HTR-8/SVneo (cell line): Measurements from ENCODE around the gene DACH1.

Source experiments
- DNase-seq: peaks from one replicate; pipeline ENCODE4 v3.0.0; 2011; ENCODE audit warnings: low spot score, mixed read lengths; ENCODE audit not compliant: insufficient read length
- FAIRE-seq: peaks from 2 replicates; lab custom pipeline; 2011; peaks lifted over from hg19 to GRCh38; lab: Jason Lieb, UNC

DACH1 gene

DNA sequence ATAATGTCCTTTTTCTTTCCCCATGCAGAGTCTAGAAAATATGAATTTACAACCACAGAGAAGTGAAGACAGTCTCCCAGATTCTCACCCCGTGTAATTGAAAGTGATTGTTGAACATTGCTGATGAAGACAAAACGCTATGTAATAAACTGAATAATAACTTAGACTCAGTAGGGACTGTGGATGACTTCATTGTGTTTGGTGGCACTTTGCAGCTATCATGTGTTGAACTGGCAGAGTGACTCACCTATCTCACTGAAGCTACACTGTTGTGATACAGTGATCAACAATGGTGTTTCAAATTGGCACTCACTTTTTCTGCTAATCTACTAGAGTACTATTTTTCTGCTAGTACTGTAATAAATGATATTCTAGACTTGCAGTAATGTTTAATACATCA is 261.3 kb downstream of the DACH1 start:
- no peak for FAIRE-seq
- no peak for DNase-seq

DNA sequence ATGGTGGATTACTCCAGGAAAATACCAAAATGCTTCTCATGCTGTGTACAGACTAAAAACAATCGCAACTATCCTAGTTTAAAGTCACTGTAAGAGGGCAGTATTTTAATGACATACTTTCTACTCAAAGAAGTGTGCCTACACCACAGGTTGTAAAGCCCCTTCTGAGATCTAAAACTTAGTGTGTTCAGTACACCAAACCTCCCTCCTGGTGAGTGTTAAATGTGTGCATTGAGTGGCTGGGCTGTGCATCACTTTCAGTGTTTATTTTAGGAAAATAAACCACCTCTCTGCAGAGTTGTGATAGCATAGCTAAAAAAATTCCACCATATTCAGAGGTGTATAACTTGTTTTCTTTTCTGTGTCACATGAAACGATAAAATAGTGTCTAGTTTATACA is 263.7 kb downstream of the DACH1 start:
- DNase-seq (no peak), FAIRE-seq (no peak)

DNA sequence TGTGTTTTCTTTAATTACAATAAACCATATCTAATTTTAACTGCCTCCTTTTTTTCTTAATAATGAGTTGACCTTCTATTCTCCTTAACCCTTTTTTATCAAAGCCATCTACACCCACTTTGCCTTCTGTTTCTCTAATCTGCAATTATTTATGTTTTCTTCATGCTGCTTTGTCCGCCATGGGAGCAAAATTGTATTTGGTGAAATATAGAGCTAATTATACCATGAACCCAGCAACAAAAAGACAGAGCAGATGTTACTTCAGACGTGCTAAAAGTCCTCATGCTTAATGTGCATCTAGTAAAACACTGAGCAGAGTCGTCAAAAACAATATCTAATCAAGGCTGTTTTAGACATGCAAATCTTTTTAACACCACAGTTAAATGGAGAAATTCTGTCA is 264.7 kb downstream of the DACH1 start:
- FAIRE-seq (no peak), DNase-seq (no peak)

DNA sequence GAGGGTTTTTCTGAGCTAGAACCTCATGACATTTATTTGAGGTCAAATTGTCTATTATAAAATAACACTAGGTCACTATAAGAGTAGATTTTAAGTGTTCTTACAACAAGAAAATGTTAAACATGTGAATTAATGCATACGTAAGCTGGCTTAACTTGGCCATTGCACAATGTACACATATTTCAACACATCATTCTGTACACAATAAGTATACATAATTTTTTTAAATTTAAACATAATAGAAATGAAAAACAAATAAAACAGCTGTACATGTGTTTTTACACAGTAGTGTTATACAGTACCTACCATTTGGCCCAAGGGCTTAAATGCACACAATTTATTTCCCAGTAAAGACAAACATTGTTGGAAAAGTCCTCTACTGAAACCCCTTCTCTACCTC is 269.9 kb downstream of the DACH1 start:
- DNase-seq, result no peak
- FAIRE-seq, result no peak

DNA sequence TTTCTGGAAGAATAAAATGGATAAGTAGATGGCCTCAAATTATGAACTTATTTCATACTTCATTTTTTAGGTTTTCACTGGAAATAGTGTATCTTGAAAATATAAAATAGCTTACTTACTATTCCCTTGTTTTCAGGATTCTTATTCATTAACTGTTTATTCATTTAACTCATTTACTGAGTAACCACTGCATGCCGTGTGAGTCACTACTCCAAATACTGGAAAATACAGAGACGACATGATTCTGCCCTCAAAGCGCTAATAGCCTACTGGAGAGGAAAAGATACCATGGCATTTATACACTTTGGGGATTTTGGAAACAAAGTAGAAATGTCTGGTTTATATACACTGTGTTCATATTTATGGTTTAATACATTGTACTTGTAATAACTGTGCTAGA is 270.9 kb downstream of the DACH1 start:
- DNase-seq (no peak), FAIRE-seq (no peak)

DNA sequence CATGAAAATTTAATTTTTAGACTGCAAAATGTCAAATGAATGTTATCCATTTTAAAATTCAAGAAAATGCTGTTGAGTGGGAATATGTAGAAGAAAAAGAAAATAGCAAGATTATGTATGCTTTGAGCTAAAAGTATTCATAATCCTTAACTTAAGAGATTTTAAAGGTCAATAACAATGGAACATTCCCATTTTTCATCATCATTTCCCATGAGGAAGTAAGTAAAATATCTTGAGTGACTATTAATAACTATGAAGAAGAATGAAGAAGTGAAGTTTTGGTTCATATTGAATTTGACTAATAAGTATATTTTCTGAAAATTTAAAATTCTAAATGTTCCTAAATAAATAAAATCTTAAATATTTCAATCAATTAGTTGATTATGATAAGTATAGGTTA is 273.4 kb downstream of the DACH1 start:
- FAIRE-seq (no peak), DNase-seq (no peak)

DNA sequence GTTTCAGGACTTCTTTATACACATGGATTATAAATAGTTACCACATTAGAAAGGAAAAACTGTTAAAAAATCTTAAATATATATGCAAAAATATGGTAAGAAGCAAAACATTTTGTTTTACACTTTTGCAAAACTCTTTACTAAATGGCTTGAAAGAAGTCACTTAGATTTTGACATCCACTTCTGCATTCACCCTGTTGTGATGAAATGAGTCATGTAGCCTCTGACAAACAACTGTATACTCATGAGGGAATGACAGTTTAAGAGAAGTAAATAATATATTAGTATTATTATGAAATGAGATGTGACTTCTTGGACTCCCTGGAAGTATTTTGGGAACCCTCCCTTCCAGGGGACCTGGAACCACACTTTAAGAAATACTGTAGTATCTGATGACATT is 275.6 kb downstream of the DACH1 start:
- DNase-seq (no peak), FAIRE-seq (no peak)

DNA sequence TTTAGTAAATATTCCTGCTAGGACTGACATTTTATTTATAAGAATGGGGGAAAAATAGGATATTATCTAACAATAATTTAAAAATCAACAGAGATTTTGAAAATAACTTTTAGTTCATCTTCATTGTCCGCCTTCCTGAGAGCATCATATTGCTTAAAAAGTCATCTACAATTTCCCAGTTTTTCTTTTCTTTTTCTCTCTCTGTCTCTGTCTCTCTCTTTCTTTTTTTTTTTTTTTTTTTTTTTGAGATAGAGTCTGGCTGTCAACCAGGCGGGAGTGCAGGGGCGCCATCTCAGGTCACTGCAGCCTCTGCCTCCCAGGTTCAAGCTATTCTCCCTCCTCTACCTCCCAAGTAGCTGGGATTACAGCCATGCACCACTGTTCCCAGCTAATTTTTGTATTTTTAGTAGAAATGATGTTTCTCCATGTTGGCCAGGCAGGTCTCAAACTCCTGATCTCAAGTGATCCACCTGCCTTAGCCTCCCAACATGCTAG is 276.3 kb downstream of the DACH1 start:
- no peak for DNase-seq
- FAIRE-seq, result no peak

DNA sequence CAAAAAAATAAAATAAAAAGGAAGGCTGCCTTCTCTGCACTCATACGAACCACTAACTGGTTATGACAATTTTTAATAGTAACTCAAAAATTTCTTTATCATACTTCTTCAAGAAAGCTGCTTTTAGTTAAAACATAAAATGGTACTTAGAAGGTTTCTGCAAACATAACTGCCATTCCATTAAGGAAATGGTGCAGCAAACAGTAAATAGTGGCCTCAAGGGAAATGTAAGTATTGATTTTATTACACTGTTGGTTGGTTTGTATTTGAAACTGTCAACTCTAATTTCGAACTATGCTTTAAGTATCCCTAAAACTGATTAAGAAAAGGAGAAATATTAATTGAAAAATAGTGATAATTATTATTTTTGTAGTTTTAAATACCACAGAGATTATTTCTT is 278.0 kb downstream of the DACH1 start:
- FAIRE-seq, result no peak
- DNase-seq, result no peak

DNA sequence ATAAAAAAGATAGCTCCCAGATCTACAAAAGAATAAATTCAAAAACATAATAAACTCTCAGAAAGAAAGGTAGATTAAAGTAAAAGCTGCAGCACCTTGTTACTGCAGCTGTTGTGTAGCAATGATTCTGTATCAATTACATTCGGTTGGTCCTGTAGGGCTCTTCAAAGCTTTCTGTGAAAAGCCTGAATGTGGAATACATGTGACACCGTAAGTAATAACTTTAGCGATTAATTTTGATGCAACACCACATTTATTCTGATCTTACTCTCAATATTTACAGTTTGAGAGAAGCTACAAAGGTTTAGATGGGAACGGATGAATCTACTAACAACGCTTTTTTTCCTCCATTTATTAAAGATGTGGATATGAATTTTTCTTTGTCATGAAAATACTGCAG is 279.2 kb downstream of the DACH1 start:
- no peak for FAIRE-seq
- DNase-seq, result no peak

DNA sequence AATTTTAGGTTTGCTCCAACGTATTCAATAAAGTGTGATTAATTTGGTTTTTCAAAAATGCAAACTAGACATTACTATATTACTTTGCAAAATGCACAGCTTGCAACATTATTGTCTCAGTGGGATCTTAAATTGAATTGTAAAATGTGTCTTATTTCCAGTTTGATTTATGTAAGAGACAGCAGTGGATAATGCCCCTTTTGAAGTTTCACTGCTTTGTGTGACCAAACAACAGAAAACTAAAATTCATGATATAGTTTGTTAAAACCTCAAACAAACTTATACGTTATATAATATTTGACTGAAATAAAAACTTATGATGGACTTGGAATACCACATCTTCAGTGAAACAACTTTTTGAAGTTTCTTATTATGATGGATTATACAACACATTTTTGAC is 279.8 kb downstream of the DACH1 start:
- DNase-seq, result no peak
- no peak for FAIRE-seq

DNA sequence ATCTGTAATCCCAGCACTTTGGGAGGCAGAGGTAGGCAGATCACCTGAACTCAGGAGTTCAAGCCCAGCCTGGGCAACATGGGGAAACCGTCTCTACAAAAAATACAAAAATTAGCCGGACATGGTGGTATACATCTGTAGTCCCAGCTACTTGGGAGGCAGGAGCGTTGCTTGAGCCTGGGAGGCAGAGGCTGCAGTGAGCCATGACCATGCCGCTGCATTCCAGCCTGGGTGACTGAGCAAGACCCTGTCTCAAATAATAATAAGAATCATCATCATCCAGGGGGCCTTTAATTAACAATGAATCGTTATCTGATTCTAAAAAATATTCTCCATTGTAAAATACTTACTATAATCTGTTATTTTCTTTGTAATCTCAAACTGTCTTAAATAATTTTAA is 283.4 kb downstream of the DACH1 start:
- FAIRE-seq (no peak), DNase-seq (no peak)

DNA sequence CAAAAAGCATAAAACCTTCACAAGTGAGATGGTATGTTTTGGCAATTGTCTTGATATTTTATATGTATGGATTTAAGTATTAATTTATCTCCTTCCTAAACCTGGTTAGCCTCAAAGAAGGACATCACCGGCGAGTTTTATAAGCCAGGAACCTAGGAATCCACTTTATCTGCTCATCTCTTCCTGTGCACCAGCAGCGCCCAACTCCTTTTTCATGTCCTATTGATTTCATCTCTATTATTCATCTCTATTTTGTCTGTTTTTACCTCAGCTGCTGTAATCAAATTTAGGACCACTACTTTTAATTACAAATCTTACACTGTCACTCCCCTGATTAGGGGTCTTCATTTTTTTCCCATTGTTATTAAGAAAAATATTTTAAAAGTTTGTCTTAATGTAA is 286.4 kb downstream of the DACH1 start:
- FAIRE-seq (no peak), DNase-seq (no peak)

DNA sequence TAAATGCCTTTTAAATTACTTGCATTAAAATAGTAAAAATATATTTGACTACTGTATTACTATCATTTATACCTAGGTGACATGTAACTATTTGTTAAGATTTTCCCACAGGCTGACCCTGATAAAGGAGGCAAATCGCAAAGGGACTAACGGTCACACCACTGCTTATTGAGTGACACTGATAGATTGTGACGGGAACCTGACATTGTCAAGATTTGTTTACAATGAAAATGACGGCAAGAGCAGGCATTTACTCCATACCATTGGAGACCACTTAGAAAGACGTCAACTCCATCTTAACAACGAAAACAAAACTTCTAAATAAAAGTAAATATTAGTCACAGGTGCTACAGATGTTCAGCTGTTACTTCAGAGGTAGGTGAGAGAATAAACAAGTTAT is 289.0 kb downstream of the DACH1 start:
- DNase-seq (no peak), FAIRE-seq (no peak)

DNA sequence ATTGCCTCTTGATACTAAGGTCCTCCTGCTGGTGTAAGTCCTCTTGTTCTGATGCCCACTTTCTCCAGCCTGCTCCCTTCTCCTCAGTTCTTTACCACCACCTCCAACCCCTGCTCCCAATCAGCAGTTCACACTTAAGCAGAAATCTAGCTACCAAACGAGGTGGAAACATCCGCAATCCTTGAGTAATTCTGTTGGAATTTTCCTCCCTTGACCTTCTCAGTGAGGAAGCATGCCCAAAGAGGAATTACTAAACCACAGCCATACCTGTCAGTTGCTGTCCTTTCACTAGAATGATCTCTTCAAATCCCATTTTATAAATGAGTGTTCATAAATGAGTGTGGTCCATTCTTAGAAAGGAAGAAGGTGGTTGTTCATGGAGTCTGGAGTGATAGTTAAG is 289.9 kb downstream of the DACH1 start:
- FAIRE-seq (no peak), DNase-seq (peak; percentile 0)

DNA sequence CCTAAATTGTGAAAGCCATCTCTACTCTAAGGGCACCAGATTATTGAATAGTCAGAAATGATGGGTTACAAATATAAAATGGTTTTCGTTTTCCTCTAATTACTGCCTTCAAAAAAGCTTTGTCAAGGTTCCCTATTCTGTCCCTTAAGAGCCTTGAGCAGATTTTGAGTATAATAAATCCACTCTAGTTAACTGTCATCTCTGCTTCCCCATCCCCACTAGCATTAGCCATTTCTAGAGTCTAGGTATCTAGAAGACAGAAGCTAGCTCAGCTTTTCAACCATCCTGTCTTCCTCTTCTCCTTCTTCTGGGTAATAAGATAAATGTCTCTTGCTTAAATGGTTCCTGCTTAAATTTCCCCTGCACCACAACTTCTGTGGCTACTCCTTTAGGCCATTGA is 290.4 kb downstream of the DACH1 start:
- FAIRE-seq (no peak), DNase-seq (no peak)

DNA sequence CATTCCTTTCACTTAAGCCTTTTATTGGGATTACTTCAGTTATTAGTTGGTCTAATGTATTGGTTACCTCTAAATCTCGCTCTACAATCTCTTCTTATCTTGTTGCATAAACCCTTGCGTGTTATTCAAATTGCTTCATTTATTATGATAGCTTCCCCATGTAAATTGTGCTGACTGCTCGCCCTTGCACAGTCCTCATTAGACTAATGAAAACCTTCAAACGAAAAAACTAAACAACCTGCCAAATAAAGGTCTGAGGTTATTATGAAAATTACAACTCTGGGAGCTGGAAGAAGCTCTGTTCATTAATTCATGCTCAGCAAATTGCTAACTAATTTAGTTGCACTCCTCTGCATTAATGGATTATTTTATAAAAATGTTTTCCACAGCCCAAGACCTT is 320.1 kb downstream of the DACH1 start:
- FAIRE-seq (no peak), DNase-seq (no peak)

DNA sequence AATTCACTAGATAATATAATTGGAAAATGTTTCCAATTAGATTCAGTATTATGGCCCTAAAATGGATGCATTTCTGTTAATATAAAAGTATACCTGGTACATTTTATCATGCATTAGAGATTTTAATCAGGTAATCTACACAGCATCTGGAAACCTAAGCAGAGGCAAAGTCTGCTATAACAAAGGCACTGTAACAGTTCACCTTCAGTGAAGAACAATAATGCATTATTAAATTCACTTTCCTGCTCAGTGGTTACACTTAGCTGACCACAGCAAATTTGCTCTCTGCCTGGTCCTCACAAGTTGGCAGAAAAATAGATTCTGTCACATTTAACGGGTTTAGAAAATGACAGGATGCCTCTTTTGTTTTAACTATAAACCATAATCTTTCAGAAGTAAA is 326.9 kb downstream of the DACH1 start:
- FAIRE-seq (no peak), DNase-seq (no peak)

DNA sequence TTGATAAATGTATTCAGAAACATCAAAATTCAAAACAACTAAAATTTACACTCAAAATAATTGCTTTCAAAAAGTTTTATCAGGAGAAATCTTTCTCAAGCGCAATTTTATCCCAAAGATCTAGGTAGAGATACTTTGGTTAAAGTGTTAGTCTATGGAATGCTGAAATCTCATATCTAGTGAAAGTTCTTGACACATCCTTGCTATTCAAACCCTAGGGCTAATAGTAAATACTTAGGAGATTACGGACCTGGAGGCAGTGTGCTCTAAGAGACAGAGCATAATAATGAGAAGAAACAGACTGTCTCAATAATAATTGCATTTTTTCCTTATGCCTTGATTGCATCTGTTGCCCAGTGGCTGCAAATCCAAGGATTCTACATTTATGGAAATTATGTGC is 330.8 kb downstream of the DACH1 start:
- DNase-seq (no peak), FAIRE-seq (no peak)

DNA sequence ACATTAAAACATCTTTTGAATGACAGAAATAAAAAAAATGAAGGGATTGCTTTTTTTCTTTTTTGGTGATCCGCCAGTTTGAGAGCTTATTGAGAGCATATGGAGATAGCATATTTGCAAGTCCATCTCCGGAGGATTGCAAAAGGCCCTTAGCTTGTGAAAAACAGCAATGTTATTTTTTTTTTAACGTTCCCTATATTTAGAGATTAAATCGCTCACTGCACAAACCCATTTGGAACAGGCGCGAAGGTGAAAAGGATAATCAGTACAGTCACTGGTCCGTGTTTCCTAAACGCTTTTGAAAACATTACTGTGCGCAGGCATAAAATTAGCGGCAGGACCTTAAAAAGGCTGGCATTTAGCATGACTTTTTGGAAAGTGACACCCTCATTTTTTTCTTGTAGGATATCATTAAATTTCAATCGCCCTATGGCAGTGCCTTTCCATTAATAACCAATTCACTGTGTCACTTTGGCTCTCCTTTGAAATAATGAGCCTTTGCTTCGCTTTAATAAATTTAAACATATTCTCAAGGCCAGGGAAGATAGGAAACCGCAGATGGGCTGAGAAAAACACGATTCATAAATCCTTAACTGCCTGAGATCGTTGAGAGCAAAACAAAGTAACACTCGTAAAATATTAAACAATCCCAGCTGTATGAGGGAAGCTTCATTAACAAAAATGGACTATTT is 342.2 kb downstream of the DACH1 start:
- FAIRE-seq (no peak), DNase-seq (no peak)

DNA sequence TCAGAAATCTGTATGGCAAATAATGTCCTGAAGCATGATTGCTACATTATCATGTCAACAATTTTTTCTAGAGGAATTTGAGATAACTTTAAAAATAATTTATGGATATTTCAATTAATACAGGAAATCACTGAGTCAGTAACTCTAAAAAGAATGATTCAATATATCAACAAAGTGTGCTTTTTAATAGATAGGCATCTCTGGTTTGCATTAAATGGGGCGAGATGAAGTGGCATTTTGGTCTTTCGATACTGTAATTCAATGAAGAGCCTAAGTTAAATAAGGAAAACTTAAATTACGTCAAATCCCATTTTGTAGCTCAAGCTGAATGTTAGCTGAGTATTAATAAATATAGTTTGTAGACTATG is 342.8 kb downstream of the DACH1 start:
- DNase-seq (no peak), FAIRE-seq (no peak)

DNA sequence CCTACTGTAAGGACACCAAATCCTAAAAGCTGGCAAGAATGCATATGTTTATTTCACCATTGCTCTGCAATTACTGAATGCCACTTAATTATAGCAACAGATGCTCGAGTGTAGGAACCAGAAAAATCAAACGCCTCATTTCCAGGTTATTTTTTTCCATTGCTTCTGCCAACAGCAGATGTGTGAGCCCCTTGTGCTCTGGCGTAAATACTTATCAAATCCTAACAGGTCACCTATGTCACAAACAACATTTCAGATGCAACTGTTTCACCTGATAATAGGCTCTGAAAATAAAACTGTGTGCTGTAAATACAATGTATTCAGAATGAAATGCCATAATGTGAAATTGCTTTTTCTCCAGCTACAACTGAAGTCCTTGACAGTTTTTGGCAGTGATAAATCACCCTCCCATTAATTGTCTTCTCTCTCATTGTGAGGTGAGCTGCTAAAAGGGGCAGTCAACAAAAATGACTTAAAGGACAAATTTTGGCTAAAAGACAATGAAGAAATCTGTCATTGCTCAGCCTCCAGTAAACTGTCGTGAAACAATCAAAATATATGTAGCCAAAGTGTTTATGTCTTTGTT is 344.0 kb downstream of the DACH1 start:
- no peak for FAIRE-seq
- no peak for DNase-seq
